SK-N-MC (cell line): Measurements from ENCODE around the gene TRMT5.

ENCODE experiments used
- EZH2 ChIP-seq: fragments of 200-600 bp; sonication (generic); IDR thresholded peaks from one replicate; pipeline ENCODE4 v1.6.1; 2017; ENCODE audit warnings: antibody characterized with exemption
- FOXP2 ChIP-seq: optimal IDR thresholded peaks from 2 replicates; pipeline ENCODE3; 2011; ENCODE audit warnings: mild to moderate bottlenecking, moderate library complexity; ENCODE audit not compliant: insufficient read depth; ENCODE audit errors: extremely low read length, control extremely low read depth
- POLR2AphosphoS5 ChIP-seq: IDR thresholded peaks from 2 replicates; pipeline ENCODE4 v1.6.1; 2012; ENCODE audit warnings: mild to moderate bottlenecking, low read depth, low read length, borderline replicate concordance

DNA sequence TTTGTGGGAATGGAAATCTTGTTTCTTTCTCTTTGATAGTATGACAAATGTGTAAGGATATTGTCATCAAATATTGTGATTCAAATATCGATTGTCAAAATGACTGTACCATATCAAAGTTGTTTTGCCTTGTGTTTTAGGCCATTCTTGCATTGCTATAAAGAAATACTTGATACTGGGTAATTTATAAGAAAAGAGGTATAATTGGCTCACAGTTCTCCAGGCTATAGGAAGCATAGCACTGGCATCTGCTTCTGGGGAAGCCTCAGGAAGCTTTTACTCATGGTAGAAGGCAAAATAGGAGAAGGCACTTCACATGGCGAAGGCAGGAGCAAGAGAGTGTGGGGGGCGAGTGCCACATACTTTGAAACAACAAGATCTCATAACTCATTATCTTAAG lies 7.8 kb downstream of the TRMT5 start:
- TF ChIP-seq POLR2AphosphoS5 (no peak), EZH2 (no peak), FOXP2 (no peak)
